Body of pancreas (tissue), 4 donors: ENCODE results near the gene COQ3. TPM values are rescaled to one million over a fixed set of nuclear protein-coding genes. Genes with fewer than 3 reads are reported as not detected.

ENCODE experiments used
- ATAC-seq: fragments of 150-250 bp; one replicate; pipeline ENCODE4 v1.9.1; 2016
- DNase-seq, 4 donors: peaks; one replicate each; pipeline ENCODE4 v3.0.0-alpha.2; 2019
- H3K27ac ChIP-seq, 4 donors: fragments of 200-600 bp; sonication (generic); 1 replicate in 3 of 4; 2 replicates in 1 of 4; pipeline versions ENCODE4 v1.5.1 to v1.6.1; 2016 to 2019; ENCODE audit warnings: mild to moderate bottlenecking in 1 of 4, mixed read lengths in 1 of 4, moderate library complexity in 1 of 4
- H3K27me3 ChIP-seq, 2 donors: fragments of 200-600 bp; sonication (generic); one replicate each; pipeline ENCODE4 v1.6.0; 2016; ENCODE audit warnings: mild to moderate bottlenecking in 1 of 2
- H3K36me3 ChIP-seq, 2 donors: fragments of 200-600 bp; sonication (generic); replicated peaks in 1 of 2; 2 replicates each; pipeline ENCODE4 v1.5.1; 2016; ENCODE audit warnings: low read depth in 2 of 2; ENCODE audit not compliant: insufficient read depth in 1 of 2
- H3K4me1 ChIP-seq: fragments of 200-600 bp; sonication (generic); one replicate; pipeline ENCODE4 v1.6.0; 2016
- H3K4me3 ChIP-seq, 2 donors: fragments of 200-600 bp; sonication (generic); 1 replicate in 1 of 2; 2 replicates in 1 of 2; pipeline ENCODE4 v1.5.1; 2016 to 2019
- H3K9me3 ChIP-seq, 3 donors: fragments of 200-600 bp; sonication (generic); 1 replicate in 2 of 3; 2 replicates in 1 of 3; pipeline ENCODE4 v1.5.1; 2016
- CTCF ChIP-seq, 7 experiments: fragments of 450-650 bp in 4 of 7; fragments of 200-600 bp in 3 of 7; sonication (generic) in 3 of 7; IDR thresholded peaks; one replicate each; pipeline ENCODE4 v1.5.1; 2016 to 2019; ENCODE audit warnings: antibody characterized with exemption in 7 of 7
- POLR2A ChIP-seq, 3 donors: fragments of 450-650 bp; IDR thresholded peaks; one replicate each; pipeline ENCODE4 v1.6.1; 2016; ENCODE audit warnings: antibody characterized with exemption in 3 of 3, mild to moderate bottlenecking in 2 of 3
- WGBS, 2 donors: methylation state at CpG; one replicate each; pipeline ENCODE4 v1.1.5; 2017; 5-methylcytosine and 5-hydroxymethylcytosine counted together
- intact Hi-C: fragments of 100-400 bp; cut with DNase I; formaldehyde crosslinking; loops from one replicate; pipeline ENCODE4 v1.15.1; 2023
- total RNA-seq, 2 donors: library from RNA; depleted of rRNA; stranded (reverse); fragments of >200 nt; gene quantifications; one replicate each; pipeline ENCODE4 v1.1.0, GENCODE V29; 2016

COQ3 gene
- total RNA-seq, 2 donors from 2014 or later, result 6.5 to 7.3 TPM

DNA sequence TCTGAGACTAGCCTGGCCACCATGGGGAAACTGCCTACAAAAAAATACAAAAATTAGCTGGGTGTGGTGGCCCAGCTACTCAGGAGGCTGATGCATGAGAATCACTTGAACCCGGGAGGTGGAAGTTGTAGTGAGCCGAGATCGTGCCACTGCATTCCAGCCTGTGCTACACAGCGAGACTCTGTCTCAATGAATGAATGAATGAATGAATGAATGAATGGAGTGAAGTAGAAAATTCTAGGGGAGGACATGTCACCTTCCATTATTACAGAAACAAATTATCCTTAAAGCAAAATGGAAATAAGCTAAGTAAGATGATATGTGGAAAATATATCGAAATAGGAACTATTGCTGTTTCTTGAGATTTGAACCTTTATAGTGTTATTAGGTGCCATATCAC, 34.0 kb upstream of the COQ3 start:
- peaks cover 30% of the 10 kb centered on the region for H3K4me1 ChIP-seq
- ATAC-seq, result no peak
- no peak overlapping the region for H3K27ac ChIP-seq
- no peak for TF ChIP-seq CTCF (IDR thresholded peaks at IDR 0.05)
- no peak for TF ChIP-seq POLR2A (IDR thresholded peaks at IDR 0.05)
- H3K36me3 ChIP-seq, result no peaks in the 10 kb centered on the region
- DNase-seq, result no peak
- 94 to 99% methylated on average over 5 of the region's 5 CpGs for WGBS, 2 donors
- H3K4me3 ChIP-seq, result no peak overlapping the region
- H3K9me3 ChIP-seq, result no peaks in the 10 kb centered on the region
- intact Hi-C loops, result no loop called here
- H3K27me3 ChIP-seq, result no peaks in the 10 kb centered on the region

DNA sequence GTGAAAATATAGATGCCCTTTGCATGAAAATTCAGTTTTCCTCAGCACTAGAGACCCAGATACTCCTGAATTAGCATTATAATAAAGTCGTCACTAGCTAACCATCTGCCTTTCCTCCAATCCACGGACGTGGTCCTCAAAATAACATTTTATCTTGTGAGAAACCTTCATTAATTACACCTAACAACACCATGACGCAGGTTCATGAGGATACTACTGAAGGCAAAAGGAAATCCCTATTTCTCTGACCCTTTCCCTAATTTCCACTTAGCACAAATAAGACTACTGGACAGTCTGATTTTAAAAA, 32.4 kb upstream of the COQ3 start:
- Histone ChIP-seq H3K27me3 (no peaks in the 10 kb centered on the region), H3K9me3 (no peaks in the 10 kb centered on the region), H3K36me3 (no peaks in the 10 kb centered on the region), H3K27ac (peak overlapping the region; percentile 93 to 97 (median 96)), H3K4me3 (peak overlapping the region in 1 of 2 donors; percentile 69), H3K4me1 (peaks cover 46% of the 10 kb centered on the region)
- intact Hi-C loops, result no loop called here
- no peak for DNase-seq
- TF ChIP-seq POLR2A (IDR thresholded peaks at IDR 0.05) (no peak), CTCF (IDR thresholded peaks at IDR 0.05) (no peak)
- no peak for ATAC-seq
- 23 to 25% methylated on average over 4 of the region's 4 CpGs for WGBS, 2 donors

DNA sequence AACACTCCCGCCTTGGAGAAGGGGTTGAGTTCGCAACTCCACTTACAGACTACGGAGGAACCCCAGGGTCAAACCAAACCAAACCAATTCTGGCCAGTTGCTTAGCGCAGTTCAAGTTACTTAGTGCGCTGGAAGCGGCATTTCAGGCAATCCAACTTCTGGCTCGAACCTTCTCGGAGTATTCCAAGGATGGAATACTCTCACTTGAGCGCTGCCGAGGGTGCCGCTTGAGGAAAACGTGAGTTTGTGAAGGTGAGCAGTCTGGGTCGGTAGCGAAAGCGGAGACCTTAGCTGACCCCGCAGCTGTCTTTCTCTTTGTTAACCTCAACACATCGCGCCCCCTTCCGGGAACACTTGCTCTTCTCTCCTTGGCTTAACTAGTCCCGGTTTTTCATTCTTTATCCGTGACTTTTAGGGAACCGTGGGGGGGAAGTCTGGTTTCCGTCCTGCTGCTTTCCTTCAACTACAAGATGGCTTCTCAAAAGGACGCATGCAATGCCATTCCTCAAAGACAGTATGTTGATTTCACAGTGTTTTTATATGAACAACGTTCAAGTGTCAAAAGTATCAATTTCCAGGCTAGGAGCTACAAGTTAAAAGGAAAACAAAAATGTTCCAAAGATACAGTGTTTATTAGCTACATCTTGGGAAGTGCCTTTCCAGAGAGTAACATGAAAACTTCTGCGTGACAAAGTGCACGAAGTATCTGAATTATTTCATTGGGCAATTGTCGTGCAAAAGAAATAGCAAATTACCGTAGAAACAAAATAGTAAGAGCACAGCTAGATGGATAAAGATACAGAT, 31.9 kb upstream of the COQ3 start:
- Histone ChIP-seq H3K27me3 (no peaks in the 10 kb centered on the region), H3K4me3 (peak overlapping the region; percentile 27 to 69), H3K9me3 (no peaks in the 10 kb centered on the region), H3K36me3 (no peaks in the 10 kb centered on the region), H3K4me1 (peaks cover 51% of the 10 kb centered on the region), H3K27ac (peak overlapping the region; percentile 93 to 97 (median 96))
- DNase-seq, result peak; percentile 80 to 92 (median 88)
- WGBS, 2 donors, result 0 to 2% methylated on average over 20 to 29 of the region's 29 CpGs
- intact Hi-C loops, result no loop called here
- TF ChIP-seq CTCF (IDR thresholded peaks at IDR 0.05) (peak in 5 of 7 experiments; percentile 37 to 60 (median 44)), POLR2A (IDR thresholded peaks at IDR 0.05) (peak in 1 of 3 donors; percentile 61)
- ATAC-seq, result peak; percentile 82

GRCh38 chr6:99424761-99425646, 31.0 kb upstream of the COQ3 start, which contains the start of gene PNISR:
TSS of gene PNISR (minus strand) at chr6:99425308. CDS start at chr6:99414659, 10,649 bp downstream.
- ATAC-seq, result peak; percentile 97
- no peaks in the 10 kb centered on the region for H3K27me3 ChIP-seq
- 0% methylated on average over 50 to 53 of the region's 53 CpGs for WGBS, 2 donors
- no peaks in the 10 kb centered on the region for H3K36me3 ChIP-seq
- peaks cover 55% of the 10 kb centered on the region for H3K4me1 ChIP-seq
- peak within 1 kb of the TSS; percentile 93 to 97 (median 96) for H3K27ac ChIP-seq
- no peaks in the 10 kb centered on the region for H3K9me3 ChIP-seq
- peak; percentile 91 to 97 (median 92) for DNase-seq
- TF ChIP-seq POLR2A (IDR thresholded peaks at IDR 0.05) (peak in 2 of 3 donors; percentile 66 to 70), CTCF (IDR thresholded peaks at IDR 0.05) (no peak)
- intact Hi-C loops, result no loop called here
- peak within 1 kb of the TSS; percentile 57 to 69 for H3K4me3 ChIP-seq
